ENCODE data around the gene HSD3B7.

GRCh38 chr16:31004658-31005057 is 19.7 kb downstream of the HSD3B7 start:
- TF ChIP-seq CTCF (IDR thresholded peaks at IDR 0.05) (no peak), EP300 (IDR thresholded peaks at IDR 0.05) (no peak)
